Glutamatergic neuron (in vitro differentiated cells): ENCODE data around the gene TMEM109. TPM values are rescaled to one million over a fixed set of nuclear protein-coding genes. Genes with fewer than 3 reads are reported as not detected.

Experiments
- DNase-seq: peaks from one replicate; pipeline ENCODE4 v3.0.0; 2022
- H3K27ac Mint-ChIP-seq: one replicate; pipeline ENCODE4 v1.8.0; 2020; ENCODE audit warnings: mild to moderate bottlenecking, mixed read lengths, inconsistent platforms; ENCODE audit not compliant: unreplicated experiment
- H3K27me3 Mint-ChIP-seq: one replicate; pipeline ENCODE4 v1.8.0; 2020; ENCODE audit warnings: mild to moderate bottlenecking, moderate library complexity, mixed read lengths, inconsistent platforms; ENCODE audit not compliant: unreplicated experiment
- H3K36me3 Mint-ChIP-seq: one replicate; pipeline ENCODE4 v1.8.0; 2020; ENCODE audit warnings: mild to moderate bottlenecking, mixed read lengths, inconsistent platforms; ENCODE audit not compliant: unreplicated experiment
- H3K4me1 Mint-ChIP-seq: one replicate; pipeline ENCODE4 v1.8.0; 2020; ENCODE audit warnings: mild to moderate bottlenecking, low read depth, mixed read lengths, inconsistent platforms; ENCODE audit not compliant: unreplicated experiment
- H3K4me3 Mint-ChIP-seq: one replicate; pipeline ENCODE4 v1.8.0; 2020; ENCODE audit warnings: mild to moderate bottlenecking, mixed read lengths, inconsistent platforms; ENCODE audit not compliant: unreplicated experiment
- H3K9me3 Mint-ChIP-seq: one replicate; pipeline ENCODE4 v1.8.0; 2020; ENCODE audit warnings: mild to moderate bottlenecking, moderate library complexity, mixed read lengths, inconsistent platforms; ENCODE audit not compliant: unreplicated experiment
- CTCF ChIP-seq: fragments of 200-600 bp; sonication (generic); IDR thresholded peaks from one replicate; pipeline ENCODE4 v1.5.0; 2021; ENCODE audit not compliant: partially characterized antibody, unreplicated experiment
- total RNA-seq: library from RNA; stranded (reverse); fragmentation: NEBNext Ultra II Directional; extraction: Animal tissue kit (Norgen Biotek cat#: 25700); gene quantifications from one replicate; pipeline ENCODE4 v1.2.1, GENCODE V29; 2021; ENCODE audit not compliant: unreplicated experiment

The TMEM109 gene
- total RNA-seq, 1 donor from 2014 or later, result 4.0 TPM

- no peaks in the 10 kb centered on the region for H3K9me3 Mint-ChIP-seq
Measured at GRCh38 chr11:60879104-60879503, 34.9 kb upstream of the TMEM109 start.

GRCh38 chr11:60879971-60880588 is 33.9 kb upstream of the TMEM109 start:
- Mint-ChIP-seq H3K36me3 (no peaks in the 10 kb centered on the region), H3K27ac (no peak overlapping the region), H3K27me3 (peaks cover 2% of the 10 kb centered on the region), H3K4me1 (no peaks in the 10 kb centered on the region), H3K9me3 (no peaks in the 10 kb centered on the region), H3K4me3 (no peak overlapping the region)
- TF ChIP-seq CTCF, result no peak
- DNase-seq, result no peak

More at GRCh38 chr11:60879104-60879503, 34.9 kb upstream of the TMEM109 start:
- H3K4me1 Mint-ChIP-seq, result no peaks in the 10 kb centered on the region
- no peak overlapping the region for H3K27ac Mint-ChIP-seq
- no peaks in the 10 kb centered on the region for H3K36me3 Mint-ChIP-seq
- H3K4me3 Mint-ChIP-seq, result no peak overlapping the region
- no peak for DNase-seq
- TF ChIP-seq CTCF, result no peak
- H3K27me3 Mint-ChIP-seq, result peaks cover 2% of the 10 kb centered on the region

GRCh38 chr11:60880643-60881282 is 33.2 kb upstream of the TMEM109 start:
- Mint-ChIP-seq H3K27me3 (peaks cover 2% of the 10 kb centered on the region), H3K4me3 (no peak overlapping the region), H3K27ac (peak overlapping the region; percentile 53), H3K9me3 (no peaks in the 10 kb centered on the region), H3K36me3 (no peaks in the 10 kb centered on the region), H3K4me1 (no peaks in the 10 kb centered on the region)
- TF ChIP-seq CTCF, result no peak
- DNase-seq, result no peak

- Mint-ChIP-seq H3K4me1 (peaks cover 14% of the 10 kb centered on the region), H3K9me3 (peaks cover 3% of the 10 kb centered on the region), H3K27me3 (no peaks in the 10 kb centered on the region), H3K4me3 (no peak overlapping the region), H3K27ac (no peak overlapping the region), H3K36me3 (no peaks in the 10 kb centered on the region)
- TF ChIP-seq CTCF, result peak; percentile 32
- DNase-seq, result peak; percentile 69
Measured at GRCh38 chr11:60887556-60887955, 26.4 kb upstream of the TMEM109 start.

- peaks cover 14% of the 10 kb centered on the region for H3K4me1 Mint-ChIP-seq
- H3K9me3 Mint-ChIP-seq, result peaks cover 3% of the 10 kb centered on the region
- no peaks in the 10 kb centered on the region for H3K36me3 Mint-ChIP-seq
- H3K27ac Mint-ChIP-seq, result no peak overlapping the region
- no peak overlapping the region for H3K4me3 Mint-ChIP-seq
- no peaks in the 10 kb centered on the region for H3K27me3 Mint-ChIP-seq
- no peak for DNase-seq
- TF ChIP-seq CTCF, result no peak
Measured at GRCh38 chr11:60889869-60890311, 24.1 kb upstream of the TMEM109 start.
